HG03460 (cell line): Measurements from ENCODE around the gene E2F6.

Experiments used
- ATAC-seq: cut with Tn5 transposase; IDR thresholded peaks from one replicate; pipeline ENCODE4 v1.9.1; 2021; ENCODE audit not compliant: unreplicated experiment

E2F6 gene

DNA sequence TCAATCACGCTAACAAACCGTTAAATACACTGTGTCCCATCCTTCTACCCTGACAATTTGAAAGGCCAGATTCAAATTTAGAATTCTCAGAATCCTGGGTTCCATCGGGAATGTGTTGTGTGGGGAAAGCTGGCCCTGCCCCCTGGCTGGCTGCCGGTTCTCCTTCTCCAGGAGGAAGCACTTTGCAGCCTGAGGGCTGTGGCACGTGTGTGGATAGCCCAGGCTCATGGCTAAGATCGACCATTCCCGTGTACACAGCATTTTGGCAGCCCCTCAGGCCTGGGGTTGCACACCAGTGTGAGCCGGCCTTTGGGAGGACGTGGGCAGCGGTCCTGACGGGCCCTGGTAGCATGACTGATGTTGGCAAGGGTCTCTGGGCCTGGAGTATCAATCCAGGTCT, 70.6 kb downstream of the E2F6 start:
- no peak for ATAC-seq
